ENCODE measurements around the gene SLC39A10. TPM values are rescaled to one million over a fixed set of nuclear protein-coding genes. Genes with fewer than 3 reads are reported as not detected.
A peak's percentile ranks its signal among the peaks of the same experiment; 100 is the strongest.

Gene SLC39A10
- total and polyA plus RNA-seq, 9 of the 15 experiments (the other 6 are each of a cell fraction or from before 2014, with no cell fraction given) = 12.5 to 40.1 (median 23.1) TPM

GRCh38 chr2:195662138-195662537 is 5.1 kb downstream of the SLC39A10 start (continued):
- TF ChIP-seq NKRF (IDR thresholded peaks at IDR 0.05; ENCODE audit: borderline replicate concordance) = no peak
- TF ChIP-seq FOXK2 (conservative IDR thresholded peaks at IDR 0.05 in 1 of 2, IDR thresholded peaks at IDR 0.05 in 1 of 2; ENCODE audit: low read depth in 2 of 2) = no peak
- no peak for TF ChIP-seq ZNF695 (CRISPR knock-in tag; IDR thresholded peaks at IDR 0.05)
- peak; percentile 67; the same call in 1 of the 2 replicates for TF ChIP-seq POLR2AphosphoS2 (IDR thresholded peaks at IDR 0.05; ENCODE audit: low read length)
- peak; percentile 27; the same call in 1 of the 2 replicates for TF ChIP-seq ZBTB2 (IDR thresholded peaks at IDR 0.05)
- TF ChIP-seq, protein P1, sequence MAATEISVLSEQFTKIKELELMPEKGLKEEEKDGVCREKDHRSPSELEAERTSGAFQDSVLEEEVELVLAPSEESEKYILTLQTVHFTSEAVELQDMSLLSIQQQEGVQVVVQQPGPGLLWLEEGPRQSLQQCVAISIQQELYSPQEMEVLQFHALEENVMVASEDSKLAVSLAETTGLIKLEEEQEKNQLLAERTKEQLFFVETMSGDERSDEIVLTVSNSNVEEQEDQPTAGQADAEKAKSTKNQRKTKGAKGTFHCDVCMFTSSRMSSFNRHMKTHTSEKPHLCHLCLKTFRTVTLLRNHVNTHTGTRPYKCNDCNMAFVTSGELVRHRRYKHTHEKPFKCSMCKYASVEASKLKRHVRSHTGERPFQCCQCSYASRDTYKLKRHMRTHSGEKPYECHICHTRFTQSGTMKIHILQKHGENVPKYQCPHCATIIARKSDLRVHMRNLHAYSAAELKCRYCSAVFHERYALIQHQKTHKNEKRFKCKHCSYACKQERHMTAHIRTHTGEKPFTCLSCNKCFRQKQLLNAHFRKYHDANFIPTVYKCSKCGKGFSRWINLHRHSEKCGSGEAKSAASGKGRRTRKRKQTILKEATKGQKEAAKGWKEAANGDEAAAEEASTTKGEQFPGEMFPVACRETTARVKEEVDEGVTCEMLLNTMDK (IDR thresholded peaks at IDR 0.05; ENCODE audit: borderline replicate concordance, insufficient read depth, low read depth, low read length, poor library complexity, severe bottlenecking) = no peak
- TF ChIP-seq ZNF165 (CRISPR knock-in tag; IDR thresholded peaks at IDR 0.05; ENCODE audit: borderline replicate concordance) = no peak
- peak; percentile 41; the same call in 1 of the 2 replicates for TF ChIP-seq EP400 (IDR thresholded peaks at IDR 0.05)
- 0 out of 2 replicates have a peak, but pooled peaks have one; percentile 38 for TF ChIP-seq DMBX1 (CRISPR knock-in tag; IDR thresholded peaks at IDR 0.05; ENCODE audit: borderline replicate concordance)
- no peak for TF ChIP-seq HDAC8 (tag; IDR thresholded peaks at IDR 0.05)
- TF ChIP-seq BRD4 (IDR thresholded peaks at IDR 0.05) = no peak
- TF ChIP-seq CREB1 (IDR thresholded peaks at IDR 0.05) = peak; percentile 31; the same call in 1 of the 2 replicates
- TF ChIP-seq CREB1 (CRISPR knock-in tag; IDR thresholded peaks at IDR 0.05) = no peak
- no peak for TF ChIP-seq ZNF76 (CRISPR knock-in tag; IDR thresholded peaks at IDR 0.05; ENCODE audit: borderline replicate concordance)
- peak; percentile 76 for TF ChIP-seq EP300 (IDR thresholded peaks at IDR 0.05; ENCODE audit: low read length)
- TF ChIP-seq CC2D1A (IDR thresholded peaks at IDR 0.05) = peak; percentile 52; the same call in 1 of the 2 replicates
- TF ChIP-seq MTA2 (IDR thresholded peaks at IDR 0.05; ENCODE audit: low read depth) = peak; percentile 74
- no peak for TF ChIP-seq ELF1 (tag; IDR thresholded peaks at IDR 0.05)
- no peak for TF ChIP-seq ZC3H8 (IDR thresholded peaks at IDR 0.05)
- TF ChIP-seq ATF3 (IDR thresholded peaks at IDR 0.05) = peak; percentile 50
- no peak for TF ChIP-seq ATF3 (CRISPR knock-in tag; conservative IDR thresholded peaks at IDR 0.05)
- TF ChIP-seq TEAD4 (IDR thresholded peaks at IDR 0.05; ENCODE audit: low read length) = peak; percentile 85
- TF ChIP-seq TEAD4 (CRISPR knock-in tag; IDR thresholded peaks at IDR 0.05; ENCODE audit: borderline replicate concordance) = no peak
- peak; percentile 89 for TF ChIP-seq TAL1 (IDR thresholded peaks at IDR 0.05)
- TF ChIP-seq HMG20B (CRISPR knock-in tag; IDR thresholded peaks at IDR 0.05) = no peak
- no peak for TF ChIP-seq ZNF584 (CRISPR knock-in tag; IDR thresholded peaks at IDR 0.05; ENCODE audit: low read depth)

All from K562 (cell line).